ENCODE measurements around the gene CTTNBP2. TPM values are rescaled to one million over a fixed set of nuclear protein-coding genes. Genes with fewer than 3 reads are reported as not detected.

CTTNBP2 gene
- total RNA-seq, 1 donor from 2014 or later = 25.0 TPM

DNA sequence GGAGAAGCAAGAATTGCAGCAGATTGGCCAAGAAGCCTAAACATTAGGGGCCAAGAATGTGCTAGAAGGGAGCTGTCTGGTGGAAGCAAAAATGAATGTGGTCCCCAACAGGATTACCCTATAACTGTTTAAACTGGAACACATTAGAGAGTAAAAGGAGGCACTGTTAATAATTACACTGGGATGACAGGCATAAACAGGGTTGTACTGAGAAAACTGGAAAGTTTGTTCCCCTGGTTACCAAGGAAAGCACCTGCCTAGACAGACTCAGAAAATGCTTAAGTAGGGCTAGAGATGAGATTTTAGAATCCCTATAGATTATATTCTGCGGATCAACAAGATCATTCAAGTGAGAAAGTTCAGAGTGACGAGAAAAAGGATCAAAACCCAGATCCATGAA is 100.8 kb downstream of the CTTNBP2 start:
- Histone ChIP-seq H3K36me3 (no peaks in the 10 kb centered on the region), H3K9me3 (no peaks in the 10 kb centered on the region), H3K27ac (no peak overlapping the region), H3K4me3 (no peak overlapping the region), H3K27me3 (no peaks in the 10 kb centered on the region), H3K4me1 (no peaks in the 10 kb centered on the region)
- no peak for TF ChIP-seq POLR2AphosphoS5 (IDR thresholded peaks at IDR 0.05; ENCODE audit: insufficient read depth in 1 of 2, low read depth in 1 of 2)
- intact Hi-C loops (cut with DNase I) = no loop called here
- no peak for DNase-seq (ENCODE audit: extremely low spot score in 2 of 2)

DNA sequence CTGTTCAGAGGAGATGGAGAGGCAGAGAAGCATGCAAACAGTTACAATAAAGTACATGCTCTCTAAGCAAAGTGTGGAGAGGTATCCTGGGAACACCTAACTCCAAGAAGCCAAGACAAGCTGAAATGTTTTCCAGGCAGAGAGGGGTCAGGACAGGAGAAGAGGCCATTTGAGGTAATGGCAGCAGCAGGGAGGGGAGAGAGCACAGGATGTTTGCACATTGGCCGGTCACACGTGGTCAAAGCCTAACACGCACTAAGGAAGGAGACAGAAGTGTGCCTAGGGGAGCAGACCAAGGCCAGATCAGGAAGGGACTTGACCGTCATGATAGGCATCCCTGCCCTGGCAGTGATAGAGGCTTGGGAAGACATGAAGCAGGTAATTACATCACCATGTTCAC is 101.5 kb downstream of the CTTNBP2 start:
- TF ChIP-seq POLR2A (IDR thresholded peaks at IDR 0.05) (no peak), POLR2AphosphoS5 (IDR thresholded peaks at IDR 0.05; ENCODE audit: insufficient read depth in 1 of 2, low read depth in 1 of 2) (no peak)
- TF ChIP-seq, protein P1, sequence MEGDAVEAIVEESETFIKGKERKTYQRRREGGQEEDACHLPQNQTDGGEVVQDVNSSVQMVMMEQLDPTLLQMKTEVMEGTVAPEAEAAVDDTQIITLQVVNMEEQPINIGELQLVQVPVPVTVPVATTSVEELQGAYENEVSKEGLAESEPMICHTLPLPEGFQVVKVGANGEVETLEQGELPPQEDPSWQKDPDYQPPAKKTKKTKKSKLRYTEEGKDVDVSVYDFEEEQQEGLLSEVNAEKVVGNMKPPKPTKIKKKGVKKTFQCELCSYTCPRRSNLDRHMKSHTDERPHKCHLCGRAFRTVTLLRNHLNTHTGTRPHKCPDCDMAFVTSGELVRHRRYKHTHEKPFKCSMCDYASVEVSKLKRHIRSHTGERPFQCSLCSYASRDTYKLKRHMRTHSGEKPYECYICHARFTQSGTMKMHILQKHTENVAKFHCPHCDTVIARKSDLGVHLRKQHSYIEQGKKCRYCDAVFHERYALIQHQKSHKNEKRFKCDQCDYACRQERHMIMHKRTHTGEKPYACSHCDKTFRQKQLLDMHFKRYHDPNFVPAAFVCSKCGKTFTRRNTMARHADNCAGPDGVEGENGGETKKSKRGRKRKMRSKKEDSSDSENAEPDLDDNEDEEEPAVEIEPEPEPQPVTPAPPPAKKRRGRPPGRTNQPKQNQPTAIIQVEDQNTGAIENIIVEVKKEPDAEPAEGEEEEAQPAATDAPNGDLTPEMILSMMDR (IDR thresholded peaks at IDR 0.05) = no peak
- H3K27me3 ChIP-seq = no peaks in the 10 kb centered on the region
- no peaks in the 10 kb centered on the region for H3K36me3 ChIP-seq
- no peaks in the 10 kb centered on the region for H3K9me3 ChIP-seq
- no peak overlapping the region for H3K4me3 ChIP-seq
- DNase-seq (ENCODE audit: extremely low spot score in 2 of 2) = no peak
- no peak overlapping the region for H3K27ac ChIP-seq
- intact Hi-C loops (cut with DNase I) = no loop called here
- H3K4me1 ChIP-seq = no peaks in the 10 kb centered on the region

DNA sequence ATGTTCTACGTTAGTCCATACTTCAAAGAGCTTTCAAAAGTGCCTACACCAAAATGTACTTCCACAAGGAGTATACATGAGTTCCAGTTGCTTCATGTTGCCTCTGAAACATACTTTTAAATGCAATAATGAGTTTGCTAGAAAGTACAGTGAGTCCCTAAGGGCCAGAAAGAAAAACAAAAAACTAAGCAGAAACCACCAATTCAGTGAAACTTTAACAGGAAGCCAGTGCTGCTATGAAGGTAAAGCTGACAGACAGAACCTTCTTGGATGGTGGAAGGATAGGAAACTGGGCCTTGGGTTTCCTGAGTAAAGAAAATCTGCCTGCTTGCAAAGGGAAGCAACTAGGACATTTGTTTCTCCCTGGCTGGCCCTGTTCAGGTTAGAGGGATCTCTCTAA is 104.2 kb downstream of the CTTNBP2 start:
- H3K27ac ChIP-seq = no peak overlapping the region

DNA sequence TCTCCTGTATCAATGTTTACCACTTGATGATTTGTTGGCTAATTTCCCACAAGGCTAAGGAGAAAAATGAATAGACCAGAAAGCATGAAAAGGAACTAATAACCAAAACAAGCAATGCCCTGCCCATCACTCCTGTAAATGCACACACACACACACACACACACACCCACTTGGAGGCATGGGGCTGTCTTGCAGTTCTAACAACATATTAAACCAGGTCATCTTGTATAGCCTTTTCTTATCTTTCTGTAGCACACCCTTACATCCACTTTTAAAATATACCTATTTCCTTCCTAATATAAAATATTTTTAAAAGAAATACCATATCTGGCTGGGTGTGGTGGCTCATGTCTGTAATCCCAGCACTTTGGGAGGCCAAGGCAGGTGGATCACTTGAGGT is 105.3 kb downstream of the CTTNBP2 start:
- Histone ChIP-seq H3K4me1 (no peaks in the 10 kb centered on the region), H3K4me3 (no peak overlapping the region), H3K27ac (no peak overlapping the region), H3K27me3 (no peaks in the 10 kb centered on the region), H3K36me3 (no peaks in the 10 kb centered on the region), H3K9me3 (no peaks in the 10 kb centered on the region)
- no peak for DNase-seq (ENCODE audit: extremely low spot score in 2 of 2)
- TF ChIP-seq, protein P1 (IDR thresholded peaks at IDR 0.05) = no peak
- TF ChIP-seq POLR2AphosphoS5 (IDR thresholded peaks at IDR 0.05; ENCODE audit: insufficient read depth in 1 of 2, low read depth in 1 of 2) (no peak), POLR2A (IDR thresholded peaks at IDR 0.05) (no peak)
- intact Hi-C loops (cut with DNase I) = no loop called here

More for the DNA sequence above, 104.2 kb downstream of the CTTNBP2 start:
- H3K27me3 ChIP-seq = no peaks in the 10 kb centered on the region
- no peaks in the 10 kb centered on the region for H3K4me1 ChIP-seq
- TF ChIP-seq POLR2AphosphoS5 (IDR thresholded peaks at IDR 0.05; ENCODE audit: insufficient read depth in 1 of 2, low read depth in 1 of 2) = no peak
- no peak for TF ChIP-seq POLR2A (IDR thresholded peaks at IDR 0.05)
- TF ChIP-seq, protein P1 (IDR thresholded peaks at IDR 0.05) = no peak
- H3K36me3 ChIP-seq = no peaks in the 10 kb centered on the region
- no peaks in the 10 kb centered on the region for H3K9me3 ChIP-seq
- intact Hi-C loops (cut with DNase I) = no loop called here
- no peak overlapping the region for H3K4me3 ChIP-seq
- DNase-seq (ENCODE audit: extremely low spot score in 2 of 2) = no peak

DNA sequence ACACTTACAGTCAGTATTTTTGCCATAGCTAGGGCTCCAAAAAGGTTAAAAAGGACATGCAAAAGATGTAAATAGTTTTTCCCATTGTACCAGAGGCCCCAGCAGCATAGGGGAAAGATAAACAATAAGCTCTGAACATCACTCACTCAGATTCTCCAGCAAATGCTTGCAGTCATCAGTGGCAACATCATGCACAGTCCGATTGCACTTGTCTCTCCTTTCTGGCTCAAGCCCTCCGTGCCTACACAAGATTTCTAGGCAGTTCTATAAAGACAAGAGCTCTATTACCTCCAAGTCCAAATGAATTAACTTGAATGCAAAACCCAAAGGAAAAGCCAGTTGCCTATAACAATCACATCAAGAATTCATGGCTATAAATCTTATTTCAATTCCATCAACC is 106.3 kb downstream of the CTTNBP2 start:
- Histone ChIP-seq H3K4me3 (no peak overlapping the region), H3K27ac (no peak overlapping the region), H3K36me3 (no peaks in the 10 kb centered on the region), H3K4me1 (no peaks in the 10 kb centered on the region), H3K27me3 (no peaks in the 10 kb centered on the region), H3K9me3 (no peaks in the 10 kb centered on the region)
- TF ChIP-seq POLR2AphosphoS5 (IDR thresholded peaks at IDR 0.05; ENCODE audit: insufficient read depth in 1 of 2, low read depth in 1 of 2) = no peak
- TF ChIP-seq, protein P1 (IDR thresholded peaks at IDR 0.05) = no peak
- TF ChIP-seq POLR2A (IDR thresholded peaks at IDR 0.05) = no peak
- intact Hi-C loops (cut with DNase I) = no loop called here
- no peak for DNase-seq (ENCODE audit: extremely low spot score in 2 of 2)
